HepG2 (cell line): ENCODE measurements around the gene C2orf42. TPM values are rescaled to one million over a fixed set of nuclear protein-coding genes. Genes with fewer than 3 reads are reported as not detected.

Source experiments
- ATAC-seq: fragments of 200-7000 bp; cut with Tn5 transposase; 3 replicates; pipeline ENCODE4 v1.9.1; 2020; ENCODE audit warnings: mild to moderate bottlenecking, moderate library complexity
- BruUV-seq: library from RNA; stranded (reverse); fragments of 400-500 nt; replicated peaks from 2 replicates; lab custom pipeline; 2021; lab: Mats Ljungman, UMichigan
- CTCF ChIA-PET: fragments of 300-600 bp; formaldehyde crosslinking; extraction: SDS; loops from one replicate; lab custom pipeline; 2021; ENCODE audit warnings: low total read pairs, inconsistent platforms, low intra/inter-chr PET ratio; lab: Yijun Ruan, JAX
- POLR2A ChIA-PET: fragments of 350-600 bp; sonication (Branson Sonifier 250); formaldehyde crosslinking; loops from one replicate; lab custom pipeline; 2020; ENCODE audit warnings: antibody characterized with exemption, inconsistent platforms; lab: Yijun Ruan, JAX
- DNase-seq: peaks from one replicate; pipeline ENCODE4 v3.0.0-alpha.2; 2015; ENCODE audit warnings: low spot score
- FAIRE-seq: peaks from 3 replicates; lab custom pipeline; 2011; peaks lifted over from hg19 to GRCh38; lab: Jason Lieb, UNC
- H2AFZ ChIP-seq: one replicate; pipeline ENCODE4 v1.6.1; 2011; ENCODE audit warnings: low read length, inconsistent platforms
- H3K27ac ChIP-seq: fragments of 300-600 bp; 3 replicates; pipeline ENCODE4 v1.8.0; 2011; ENCODE audit warnings: mixed run types, mild to moderate bottlenecking, mixed read lengths, low read length, inconsistent platforms; ENCODE audit not compliant: insufficient read depth; ENCODE audit errors: extremely low read length
- H3K27me3 ChIP-seq, 2 experiments: fragments of 200-600 bp in 1 of 2; 2 replicates in 1 of 2; 3 replicates in 1 of 2; pipeline versions ENCODE4 v1.6.0 to v1.8.0; 2011; ENCODE audit warnings: low read length in 2 of 2, mild to moderate bottlenecking in 2 of 2, moderate library complexity in 2 of 2, inconsistent platforms in 1 of 2; ENCODE audit not compliant: insufficient read depth in 2 of 2, control insufficient read depth in 1 of 2
- H3K36me3 ChIP-seq, 2 experiments: fragments of 200-600 bp in 1 of 2; replicated peaks in 1 of 2; 2 replicates in 1 of 2; 3 replicates in 1 of 2; pipeline versions ENCODE4 v1.5.1 to v1.8.0; 2011; ENCODE audit warnings: low read length in 2 of 2, inconsistent platforms in 1 of 2; ENCODE audit not compliant: insufficient read depth in 2 of 2, control insufficient read depth in 1 of 2
- H3K4me1 ChIP-seq: 2 replicates; pipeline ENCODE4 v1.5.1; 2012; ENCODE audit warnings: low read length, inconsistent platforms; ENCODE audit not compliant: insufficient read depth
- H3K4me2 ChIP-seq: 2 replicates; pipeline ENCODE4 v1.6.0; 2011; ENCODE audit warnings: low read depth, low read length, inconsistent platforms
- H3K4me3 ChIP-seq, 3 experiments: fragments of 200-600 bp in 1 of 3; sonication (generic), shearing (Covaris generic) in 1 of 3; replicated peaks in 1 of 3; 2 replicates each; pipeline ENCODE4 v1.5.1; 2011 to 2016; ENCODE audit warnings: low read length in 3 of 3, inconsistent platforms in 2 of 3, low read depth in 2 of 3, mild to moderate bottlenecking in 2 of 3, control low read depth in 1 of 3, mixed read lengths in 1 of 3; ENCODE audit not compliant: insufficient read depth in 1 of 3
- H3K79me2 ChIP-seq: one replicate; pipeline ENCODE4 v1.6.1; 2011; ENCODE audit warnings: low read length, inconsistent platforms; ENCODE audit not compliant: insufficient read depth
- H3K9ac ChIP-seq: 2 replicates; pipeline ENCODE4 v1.6.0; 2011; ENCODE audit warnings: mild to moderate bottlenecking, low read depth, low read length, inconsistent platforms; ENCODE audit not compliant: insufficient read depth
- H3K9me3 ChIP-seq: 2 replicates; pipeline ENCODE4 v1.5.1; 2012; ENCODE audit warnings: mild to moderate bottlenecking, low read length
- H4K20me1 ChIP-seq: 2 replicates; pipeline ENCODE4 v1.6.0; 2011; ENCODE audit warnings: inconsistent platforms, mild to moderate bottlenecking, low read length, moderate library complexity; ENCODE audit not compliant: insufficient read depth
- CC2D1A ChIP-seq: sonication (generic); formaldehyde crosslinking; IDR thresholded peaks from 2 replicates; pipeline ENCODE4 v1.8.1; 2023; ENCODE audit warnings: mild to moderate bottlenecking, missing genetic modification reagents
- CEBPB ChIP-seq: IDR thresholded peaks from 2 replicates; pipeline ENCODE4 v1.6.1; 2011; ENCODE audit warnings: low read depth, low read length, improper control_type of control experiment, borderline replicate concordance
- DNMT1 ChIP-seq: sonication (generic); formaldehyde crosslinking; IDR thresholded peaks from 2 replicates; pipeline ENCODE4 v1.5.1; 2020; ENCODE audit warnings: mild to moderate bottlenecking, missing genetic modification reagents
- HNRNPLL ChIP-seq: fragments of 200-400 bp; formaldehyde crosslinking; IDR thresholded peaks from 2 replicates; pipeline ENCODE4 v1.6.1; 2017; ENCODE audit warnings: mild to moderate bottlenecking, low read depth, low read length; ENCODE audit not compliant: poor library complexity, severe bottlenecking
- NFE2L1 ChIP-seq: sonication (generic); formaldehyde crosslinking; IDR thresholded peaks from 2 replicates; pipeline ENCODE4 v1.4.0; 2020; ENCODE audit warnings: missing genetic modification reagents, mild to moderate bottlenecking, borderline replicate concordance
- NFIC ChIP-seq: IDR thresholded peaks from 2 replicates; pipeline ENCODE4 v1.6.1; 2012; ENCODE audit warnings: mild to moderate bottlenecking, low read length, inconsistent platforms
- NPAS2 ChIP-seq: sonication (generic); formaldehyde crosslinking; IDR thresholded peaks from 2 replicates; pipeline ENCODE4 v1.8.0; 2022; ENCODE audit warnings: mild to moderate bottlenecking, missing genetic modification reagents, borderline replicate concordance
- NR2C2 ChIP-seq: sonication (generic); formaldehyde crosslinking; IDR thresholded peaks from 2 replicates; pipeline ENCODE4 v1.4.0; 2020; ENCODE audit warnings: missing genetic modification reagents, mild to moderate bottlenecking, moderate library complexity, borderline replicate concordance
- PITX1 ChIP-seq: sonication (generic); formaldehyde crosslinking; IDR thresholded peaks from 2 replicates; pipeline ENCODE4 v1.5.1; 2020; ENCODE audit warnings: mild to moderate bottlenecking, missing genetic modification reagents
- SP5 ChIP-seq: IDR thresholded peaks from 2 replicates; pipeline ENCODE4 v1.6.1; 2016; ENCODE audit warnings: low read depth, borderline replicate concordance
- TEAD3 ChIP-seq: optimal IDR thresholded peaks from 2 replicates; pipeline ENCODE3; 2016; ENCODE audit warnings: borderline replicate concordance
- ZBTB40 ChIP-seq, 2 experiments: fragments of 450-650 bp in 1 of 2; sonication (generic) in 1 of 2; formaldehyde crosslinking in 1 of 2; IDR thresholded peaks; 2 replicates each; pipeline versions ENCODE4 v1.6.1 to v1.8.0; 2016 to 2022; ENCODE audit warnings: antibody characterized with exemption in 1 of 2, mild to moderate bottlenecking in 1 of 2, missing genetic modification reagents in 1 of 2
- ZNF770 ChIP-seq: sonication (generic); formaldehyde crosslinking; IDR thresholded peaks from 2 replicates; pipeline ENCODE4 v1.5.0; 2020; ENCODE audit warnings: mild to moderate bottlenecking, missing genetic modification reagents
- ZNF850 ChIP-seq: sonication (generic); formaldehyde crosslinking; conservative IDR thresholded peaks from 2 replicates; pipeline ENCODE4 v1.9.0; 2021; ENCODE audit warnings: mild to moderate bottlenecking, missing genetic modification reagents
- WGBS: methylation state at CpG from one replicate; pipeline ENCODE4 v1.1.6; 2017; ENCODE audit warnings: low lambda C conversion rate; 5-methylcytosine and 5-hydroxymethylcytosine counted together
- in situ Hi-C: cut with HindIII; loops from 2 replicates; pipeline ENCODE4 v1.10.0; 2017; ENCODE audit warnings: low pct_unique_long_range_greater_than_20kb; ENCODE audit not compliant: extremely low pct_ligation_motif_present
- intact Hi-C: fragments of 100-400 bp; cut with micrococcal nuclease; formaldehyde crosslinking; loops from one replicate; pipeline ENCODE4 v1.10.0; 2022; ENCODE audit not compliant: unreplicated experiment
- polyA plus RNA-seq, 8 experiments: library from polyadenylated mRNA; depleted of rRNA in 3 of 8; stranded (reverse) in 7 of 8; unstranded in 1 of 8; fragments of >200 nt; fragmentation: Illumina TruSeq in 4 of 8; extraction: Trizol in 4 of 8; gene quantifications; 2 replicates each; pipeline versions ENCODE4 v1.2.1 to v1.2.3, GENCODE V29; 2011 to 2016; ENCODE audit warnings: low read depth in 4 of 8, missing spikeins in 1 of 8, mixed read lengths in 1 of 8; ENCODE audit not compliant: insufficient read depth in 1 of 8
- total RNA-seq, 5 experiments: library from RNA; depleted of rRNA; stranded (reverse); fragments of >200 nt; fragmentation: Illumina TruSeq; extraction: Trizol; gene quantifications; 2 replicates each; pipeline ENCODE4 v1.2.3, GENCODE V29; 2016; ENCODE audit warnings: low read depth in 1 of 5

The C2orf42 gene
- total and polyA plus RNA-seq, 2 of the 13 experiments (the other 11 are each of a cell fraction or from before 2014, with no cell fraction given): 9.3 to 9.9 TPM

- no peak overlapping the region for H3K27ac ChIP-seq
- intact Hi-C loops: no loop called here
- ChIA-PET CTCF (no interaction called here), POLR2A (no interaction called here)
- WGBS: 98% methylated on average over 3 of the region's 3 CpGs
- H4K20me1 ChIP-seq: no peaks in the 10 kb centered on the region
- H3K36me3 ChIP-seq: peaks cover 12 to 50% of the 10 kb centered on the region in 2 experiments
- no peaks in the 10 kb centered on the region for H3K4me1 ChIP-seq
- no peak overlapping the region for H3K4me2 ChIP-seq
- DNase-seq: no peak
- in situ Hi-C loops: no loop called here
- no peak overlapping the region for H3K4me3 ChIP-seq
- FAIRE-seq: no peak
- no peaks in the 10 kb centered on the region for H3K27me3 ChIP-seq
- no peak for ATAC-seq
- H3K9me3 ChIP-seq: no peaks in the 10 kb centered on the region
- H2AFZ ChIP-seq: no peak overlapping the region
- BruUV-seq: no TSS peak
- H3K9ac ChIP-seq: no peak overlapping the region
- no peaks in the 10 kb centered on the region for H3K79me2 ChIP-seq
- TF ChIP-seq NFE2L1 (no peak), ZBTB40 (IDR thresholded peaks at IDR 0.05) (peak; percentile 51; the same call in 1 of the 2 replicates), ZBTB40 (CRISPR knock-in tag; IDR thresholded peaks at IDR 0.05) (no peak), CC2D1A (CRISPR knock-in tag) (no peak), CEBPB (0 out of 2 replicates have a peak, but pooled peaks have one; percentile 30), NFIC (no peak), DNMT1 (CRISPR knock-in tag) (no peak), NR2C2 (CRISPR knock-in tag) (no peak), HNRNPLL (no peak), ZNF850 (no peak), SP5 (no peak), ZNF770 (CRISPR knock-in tag) (no peak), NPAS2 (no peak), PITX1 (CRISPR knock-in tag) (no peak), TEAD3 (no peak)
These were observed 21.6 kb upstream of the C2orf42 start for GRCh38 chr2:70212298-70212932.
